SK-N-SH (cell line): ENCODE measurements around the gene ERC2. TPM values are rescaled to one million over a fixed set of nuclear protein-coding genes. Genes with fewer than 3 reads are reported as not detected.

Experiments used
- CTCF ChIA-PET: fragments of 300-600, 350-600 bp; formaldehyde crosslinking; extraction: SDS; loops from one replicate; lab custom pipeline; 2021; lab: Yijun Ruan, JAX
- POLR2A ChIA-PET: fragments of 350-600 bp; sonication (Branson Sonifier 250); formaldehyde crosslinking; extraction: SDS; loops from one replicate; lab custom pipeline; 2020; ENCODE audit warnings: antibody characterized with exemption, inconsistent platforms; lab: Yijun Ruan, JAX
- DNase-seq: peaks from one replicate; pipeline ENCODE4 v3.0.0; 2012
- H2AFZ ChIP-seq: fragments of 200-600 bp; sonication (generic); 2 replicates; pipeline ENCODE4 v1.8.1; 2016; ENCODE audit warnings: antibody characterized with exemption, mild to moderate bottlenecking, low read depth
- H3F3A ChIP-seq: fragments of 200-600 bp; sonication (generic); replicated peaks from 2 replicates; pipeline ENCODE3; 2016; ENCODE audit warnings: antibody characterized with exemption, mild to moderate bottlenecking; ENCODE audit not compliant: insufficient read depth
- H3K27ac ChIP-seq, 2 experiments: fragments of 200-500 bp in 1 of 2; fragments of 200-600 bp in 1 of 2; sonication (Bioruptor generic) in 1 of 2; sonication (generic), shearing (Covaris generic) in 1 of 2; 2 replicates each; pipeline versions ENCODE4 v1.5.1 to v1.6.1; 2014 to 2016; ENCODE audit warnings: low read depth in 2 of 2, inconsistent platforms in 1 of 2, low read length in 1 of 2, mild to moderate bottlenecking in 1 of 2, mixed read lengths in 1 of 2
- H3K27me3 ChIP-seq: fragments of 200-600 bp; sonication (generic), shearing (Covaris generic); 2 replicates; pipeline ENCODE4 v1.6.1; 2016; ENCODE audit warnings: mixed run types; ENCODE audit not compliant: insufficient read depth
- H3K36me3 ChIP-seq, 2 experiments: fragments of 200-500 bp in 1 of 2; fragments of 200-600 bp in 1 of 2; sonication (Bioruptor generic) in 1 of 2; sonication (generic) in 1 of 2; replicated peaks in 1 of 2; 2 replicates each; pipeline versions ENCODE3 to v1.5.1; 2014 to 2016; ENCODE audit warnings: low read length in 1 of 2, mild to moderate bottlenecking in 1 of 2; ENCODE audit not compliant: insufficient read depth in 2 of 2, control insufficient read depth in 1 of 2
- H3K4me1 ChIP-seq, 2 experiments: fragments of 200-500 bp in 1 of 2; fragments of 200-600 bp in 1 of 2; sonication (Bioruptor generic) in 1 of 2; sonication (generic), shearing (Covaris generic) in 1 of 2; 2 replicates each; pipeline versions ENCODE4 v1.5.1 to v1.6.1; 2014 to 2016; ENCODE audit warnings: low read depth in 1 of 2, low read length in 1 of 2, mixed run types in 1 of 2; ENCODE audit not compliant: insufficient read depth in 2 of 2, control insufficient read depth in 1 of 2
- H3K4me2 ChIP-seq: fragments of 200-600 bp; sonication (generic), shearing (Covaris generic); 2 replicates; pipeline ENCODE4 v1.6.1; 2017; ENCODE audit warnings: mixed run types
- H3K4me3 ChIP-seq, 2 experiments: fragments of 200-500 bp in 1 of 2; fragments of 200-600 bp in 1 of 2; sonication (Bioruptor generic) in 1 of 2; sonication (generic), shearing (Covaris generic) in 1 of 2; 2 replicates each; pipeline versions ENCODE4 v1.5.1 to v1.8.1; 2014 to 2016; ENCODE audit warnings: low read depth in 2 of 2, inconsistent platforms in 1 of 2, low read length in 1 of 2, mild to moderate bottlenecking in 1 of 2, mixed read lengths in 1 of 2, moderate library complexity in 1 of 2
- H3K79me2 ChIP-seq: fragments of 200-600 bp; sonication (generic); 2 replicates; pipeline ENCODE4 v1.8.1; 2017; ENCODE audit warnings: mild to moderate bottlenecking; ENCODE audit not compliant: insufficient read depth
- H3K9ac ChIP-seq: fragments of 200-600 bp; sonication (generic); 2 replicates; pipeline ENCODE4 v1.6.1; 2017; ENCODE audit warnings: mixed run types
- H3K9me2 ChIP-seq: fragments of 200-600 bp; sonication (generic); 2 replicates; pipeline ENCODE4 v1.6.1; 2017; ENCODE audit warnings: mixed run types
- H3K9me3 ChIP-seq: fragments of 200-600 bp; sonication (generic); 2 replicates; pipeline ENCODE4 v1.6.1; 2017; ENCODE audit warnings: mixed run types, mild to moderate bottlenecking, moderate library complexity
- H4K20me1 ChIP-seq: fragments of 200-600 bp; sonication (generic); 2 replicates; pipeline ENCODE4 v1.6.1; 2017; ENCODE audit warnings: mild to moderate bottlenecking, mixed run types; ENCODE audit not compliant: insufficient read depth
- FOXJ3 ChIP-seq: sonication (generic); formaldehyde crosslinking; IDR thresholded peaks from 2 replicates; pipeline ENCODE4 v1.5.1; 2020; ENCODE audit warnings: mild to moderate bottlenecking, missing genetic modification reagents
- GABPA ChIP-seq: IDR thresholded peaks from 2 replicates; pipeline ENCODE4 v1.4.0; 2012; ENCODE audit warnings: low read depth, mild to moderate bottlenecking
- MXI1 ChIP-seq: IDR thresholded peaks from 2 replicates; pipeline ENCODE4 v1.6.1; 2012; ENCODE audit warnings: mild to moderate bottlenecking, low read depth, low read length, improper control_type of control experiment
- REST ChIP-seq: IDR thresholded peaks from 2 replicates; pipeline ENCODE4 v1.6.1; 2012; ENCODE audit warnings: mild to moderate bottlenecking, low read depth, low read length, moderate library complexity
- YY1 ChIP-seq: IDR thresholded peaks from 2 replicates; pipeline ENCODE4 v1.4.0; 2012; ENCODE audit warnings: low read depth, mild to moderate bottlenecking
- WGBS: methylation state at CpG from one replicate; pipeline ENCODE4 v1.1.6; 2017; ENCODE audit warnings: low lambda C conversion rate; 5-methylcytosine and 5-hydroxymethylcytosine counted together
- polyA plus RNA-seq, 3 experiments: library from polyadenylated mRNA; depleted of rRNA; stranded (reverse); fragments of >200 nt; gene quantifications; 2 replicates each; pipeline ENCODE4 v1.2.3, GENCODE V29; 2012
- TF ChIP-seq, protein P1 (sequence below): IDR thresholded peaks from 2 replicates; pipeline ENCODE4 v1.4.0; 2012; ENCODE audit warnings: low read depth, borderline replicate concordance
- TF ChIP-seq, protein P2 (sequence below): IDR thresholded peaks from 2 replicates; pipeline ENCODE4 v1.4.0; 2012; ENCODE audit warnings: low read depth, borderline replicate concordance

ERC2 gene
- polyA plus RNA-seq, 1 of the 3 experiments (the other 2 are of a cell fraction), result 1.6 TPM

- Histone ChIP-seq H4K20me1 (no peaks in the 10 kb centered on the region), H3K4me3 (no peak overlapping the region), H3K9me2 (no peaks in the 10 kb centered on the region), H3K4me1 (no peaks in the 10 kb centered on the region), H2AFZ (no peak overlapping the region), H3K4me2 (no peak overlapping the region), H3K9me3 (no peaks in the 10 kb centered on the region), H3K79me2 (no peaks in the 10 kb centered on the region), H3K36me3 (no peaks in the 10 kb centered on the region), H3F3A (no peaks in the 10 kb centered on the region), H3K9ac (no peak overlapping the region), H3K27me3 (no peaks in the 10 kb centered on the region), H3K27ac (no peak overlapping the region)
- WGBS, result 62% methylated on average over 2 of the region's 2 CpGs
- ChIA-PET CTCF (interaction anchor here (0.6 kb wide), 1 partner anchor 1202 kb away, joined by 3 read pairs; no protein-coding TSS in a partner anchor), POLR2A (no interaction called here)
- TF ChIP-seq, protein P1, sequence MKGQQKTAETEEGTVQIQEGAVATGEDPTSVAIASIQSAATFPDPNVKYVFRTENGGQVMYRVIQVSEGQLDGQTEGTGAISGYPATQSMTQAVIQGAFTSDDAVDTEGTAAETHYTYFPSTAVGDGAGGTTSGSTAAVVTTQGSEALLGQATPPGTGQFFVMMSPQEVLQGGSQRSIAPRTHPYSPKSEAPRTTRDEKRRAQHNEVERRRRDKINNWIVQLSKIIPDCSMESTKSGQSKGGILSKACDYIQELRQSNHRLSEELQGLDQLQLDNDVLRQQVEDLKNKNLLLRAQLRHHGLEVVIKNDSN, result no peak
- TF ChIP-seq MXI1, result no peak
- TF ChIP-seq YY1, result no peak
- DNase-seq, result no peak
Observed at GRCh38 chr3:56081246-56081645, 387.0 kb downstream of the ERC2 start.

GRCh38 chr3:56076746-56077145, 391.5 kb downstream of the ERC2 start:
- CTCF ChIA-PET, result no interaction called here
- Histone ChIP-seq H3F3A (no peaks in the 10 kb centered on the region), H2AFZ (no peak overlapping the region), H3K4me3 (no peak overlapping the region), H3K36me3 (no peaks in the 10 kb centered on the region), H3K79me2 (no peaks in the 10 kb centered on the region), H3K27me3 (no peaks in the 10 kb centered on the region), H3K9ac (no peak overlapping the region), H4K20me1 (no peaks in the 10 kb centered on the region), H3K9me3 (no peaks in the 10 kb centered on the region), H3K4me1 (no peaks in the 10 kb centered on the region), H3K4me2 (no peak overlapping the region), H3K9me2 (no peaks in the 10 kb centered on the region), H3K27ac (no peak overlapping the region)
- TF ChIP-seq, protein P2, sequence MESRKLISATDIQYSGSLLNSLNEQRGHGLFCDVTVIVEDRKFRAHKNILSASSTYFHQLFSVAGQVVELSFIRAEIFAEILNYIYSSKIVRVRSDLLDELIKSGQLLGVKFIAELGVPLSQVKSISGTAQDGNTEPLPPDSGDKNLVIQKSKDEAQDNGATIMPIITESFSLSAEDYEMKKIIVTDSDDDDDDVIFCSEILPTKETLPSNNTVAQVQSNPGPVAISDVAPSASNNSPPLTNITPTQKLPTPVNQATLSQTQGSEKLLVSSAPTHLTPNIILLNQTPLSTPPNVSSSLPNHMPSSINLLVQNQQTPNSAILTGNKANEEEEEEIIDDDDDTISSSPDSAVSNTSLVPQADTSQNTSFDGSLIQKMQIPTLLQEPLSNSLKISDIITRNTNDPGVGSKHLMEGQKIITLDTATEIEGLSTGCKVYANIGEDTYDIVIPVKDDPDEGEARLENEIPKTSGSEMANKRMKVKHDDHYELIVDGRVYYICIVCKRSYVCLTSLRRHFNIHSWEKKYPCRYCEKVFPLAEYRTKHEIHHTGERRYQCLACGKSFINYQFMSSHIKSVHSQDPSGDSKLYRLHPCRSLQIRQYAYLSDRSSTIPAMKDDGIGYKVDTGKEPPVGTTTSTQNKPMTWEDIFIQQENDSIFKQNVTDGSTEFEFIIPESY, result no peak
- TF ChIP-seq GABPA (no peak), REST (no peak), MXI1 (no peak), FOXJ3 (CRISPR knock-in tag) (no peak)
- DNase-seq, result no peak
- WGBS, result 52% methylated on average over 2 of the region's 2 CpGs
- POLR2A ChIA-PET, result no interaction called here
